D721Med (cell line): ENCODE results near the gene TDRKH.

Experiments
- DNase-seq: peaks from one replicate; pipeline ENCODE4 v3.0.0; 2011; ENCODE audit warnings: low spot score; ENCODE audit not compliant: insufficient read length
- FAIRE-seq: peaks from 2 replicates; lab custom pipeline; 2011; peaks lifted over from hg19 to GRCh38; lab: Jason Lieb, UNC
- TF ChIP-seq, protein P1 (sequence below): IDR thresholded peaks from 2 replicates; pipeline ENCODE4 v1.5.1; 2012; ENCODE audit warnings: mild to moderate bottlenecking, control low read depth; ENCODE audit not compliant: insufficient read depth; ENCODE audit errors: missing control alignments

The TDRKH gene

DNA sequence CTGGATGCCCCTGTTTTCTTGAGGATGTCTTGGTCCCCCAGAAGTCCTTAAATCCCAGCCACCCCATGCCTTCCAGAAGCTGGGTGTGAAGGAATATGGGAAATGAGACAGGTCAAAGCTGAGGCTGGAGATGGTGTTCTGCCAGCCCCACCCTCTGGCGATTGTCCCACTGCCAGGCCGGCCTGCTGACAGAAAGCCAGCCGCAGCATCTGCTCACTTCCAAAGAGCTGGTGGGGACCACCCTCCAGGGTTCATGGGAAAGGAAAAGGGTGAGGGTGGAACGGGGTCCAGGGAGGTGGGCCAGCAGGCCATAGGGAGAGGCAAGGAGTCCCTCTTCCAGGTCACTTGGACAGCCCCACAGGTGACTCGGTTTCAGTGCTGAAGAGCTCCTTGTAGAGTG lies 16.8 kb upstream of the TDRKH start:
- TF ChIP-seq, protein P1, sequence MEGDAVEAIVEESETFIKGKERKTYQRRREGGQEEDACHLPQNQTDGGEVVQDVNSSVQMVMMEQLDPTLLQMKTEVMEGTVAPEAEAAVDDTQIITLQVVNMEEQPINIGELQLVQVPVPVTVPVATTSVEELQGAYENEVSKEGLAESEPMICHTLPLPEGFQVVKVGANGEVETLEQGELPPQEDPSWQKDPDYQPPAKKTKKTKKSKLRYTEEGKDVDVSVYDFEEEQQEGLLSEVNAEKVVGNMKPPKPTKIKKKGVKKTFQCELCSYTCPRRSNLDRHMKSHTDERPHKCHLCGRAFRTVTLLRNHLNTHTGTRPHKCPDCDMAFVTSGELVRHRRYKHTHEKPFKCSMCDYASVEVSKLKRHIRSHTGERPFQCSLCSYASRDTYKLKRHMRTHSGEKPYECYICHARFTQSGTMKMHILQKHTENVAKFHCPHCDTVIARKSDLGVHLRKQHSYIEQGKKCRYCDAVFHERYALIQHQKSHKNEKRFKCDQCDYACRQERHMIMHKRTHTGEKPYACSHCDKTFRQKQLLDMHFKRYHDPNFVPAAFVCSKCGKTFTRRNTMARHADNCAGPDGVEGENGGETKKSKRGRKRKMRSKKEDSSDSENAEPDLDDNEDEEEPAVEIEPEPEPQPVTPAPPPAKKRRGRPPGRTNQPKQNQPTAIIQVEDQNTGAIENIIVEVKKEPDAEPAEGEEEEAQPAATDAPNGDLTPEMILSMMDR: no peak
- DNase-seq: no peak
- FAIRE-seq: no peak

DNA sequence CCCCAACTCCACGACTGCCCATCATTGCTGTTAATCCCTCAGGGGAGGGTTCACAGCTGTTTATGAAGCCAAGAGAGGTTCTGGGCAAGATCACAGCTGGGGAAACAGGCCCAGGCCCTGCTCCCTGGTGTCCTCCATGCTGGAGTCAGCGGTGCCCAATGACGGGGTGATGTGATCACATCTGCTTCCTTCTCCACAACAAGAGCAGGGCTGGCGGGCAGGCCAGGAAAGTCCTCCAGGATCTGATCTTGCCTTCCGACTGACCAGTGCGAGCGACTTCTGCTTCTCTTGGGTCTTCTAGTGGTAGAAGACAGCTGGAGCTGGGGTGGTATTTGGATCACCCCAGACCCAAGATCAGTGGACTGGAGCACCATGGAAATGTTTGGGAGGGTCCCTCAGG lies 15.9 kb upstream of the TDRKH start:
- TF ChIP-seq, protein P1: no peak
- FAIRE-seq (no peak), DNase-seq (no peak)

DNA sequence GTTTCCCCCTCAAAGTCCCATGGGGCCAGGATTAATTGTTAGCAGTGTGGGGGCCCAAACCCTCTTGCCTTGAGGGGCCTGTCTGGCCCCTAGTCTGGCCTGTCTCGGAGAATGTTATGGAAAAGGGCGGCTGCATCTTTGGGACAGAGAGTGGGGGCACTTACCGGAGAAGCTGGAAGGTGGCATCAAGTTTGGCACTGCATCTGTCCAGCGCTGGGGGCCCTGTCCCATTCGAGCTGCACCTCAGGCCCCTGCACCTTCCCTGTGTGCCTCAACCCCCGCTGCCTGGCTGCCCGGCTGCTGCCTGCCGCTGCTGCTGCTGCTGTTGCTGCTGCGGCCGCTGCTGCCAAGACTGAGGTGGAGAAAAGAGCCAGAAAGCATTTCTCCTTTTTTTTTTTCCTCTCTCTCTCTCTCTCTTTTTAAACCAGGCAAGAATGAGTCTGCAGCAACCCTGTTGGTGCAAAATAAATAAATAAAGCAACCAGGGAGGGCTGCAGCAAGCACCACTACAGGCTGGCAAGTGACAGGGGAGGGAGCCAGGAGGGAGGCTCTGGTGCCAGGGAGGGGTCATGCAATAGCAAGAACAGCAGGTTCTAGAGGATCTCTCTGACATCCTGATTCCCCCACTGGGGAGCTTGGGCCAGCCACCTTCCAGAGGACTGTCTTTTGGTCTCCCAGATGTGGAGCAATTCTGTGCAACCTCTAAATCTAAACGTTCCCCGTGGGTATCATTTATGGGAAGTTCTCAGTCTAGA lies 14.9 kb upstream of the TDRKH start, which contains the start of gene LINGO4:
LINGO4 (minus strand) TSS at position 354 of the 755 bp plus-strand sequence. CDS start 2,715 bp downstream, outside the sequence.
- DNase-seq: no peak
- FAIRE-seq: no peak
- TF ChIP-seq, protein P1: no peak

DNA sequence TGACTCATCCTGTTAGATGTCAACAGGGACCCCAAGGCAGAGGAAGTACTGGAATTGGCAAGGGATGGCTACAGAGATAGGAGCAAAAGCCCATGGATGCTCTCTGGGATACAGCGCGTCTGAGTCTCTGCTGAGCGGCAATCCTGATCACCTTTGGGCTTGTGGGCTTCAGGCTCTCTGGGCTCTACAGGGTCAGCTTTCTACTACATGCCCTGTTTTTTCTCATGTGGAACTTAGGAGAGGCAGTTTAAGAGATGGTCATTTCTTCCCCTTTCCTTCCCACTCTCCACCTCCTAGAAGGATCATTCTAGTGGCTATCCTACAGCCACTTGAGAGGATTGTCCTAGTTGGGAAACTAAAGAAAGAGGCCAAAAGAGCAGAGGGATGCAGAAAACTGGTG lies 13.6 kb upstream of the TDRKH start:
- FAIRE-seq: no peak
- TF ChIP-seq, protein P1: no peak
- DNase-seq: no peak

DNA sequence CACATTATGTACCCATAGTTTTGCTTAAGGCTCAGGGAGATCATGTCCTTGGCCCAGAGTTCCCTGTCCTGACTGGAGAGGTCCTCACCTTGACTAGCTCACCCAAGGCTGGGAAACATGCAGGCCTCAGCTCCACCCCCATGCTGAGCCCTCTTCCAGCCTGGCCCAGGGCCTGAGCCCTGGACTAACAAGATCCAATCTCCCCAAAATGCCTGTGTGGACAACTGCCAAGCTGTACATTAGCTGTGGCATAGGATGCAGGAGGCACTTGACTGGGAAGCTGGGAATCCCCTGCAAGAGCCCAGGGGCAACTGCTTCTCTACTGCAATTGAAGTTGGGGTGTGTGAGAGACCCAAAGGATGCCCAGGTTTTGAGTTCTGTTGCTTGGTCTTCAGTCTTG lies 12.9 kb upstream of the TDRKH start:
- no peak for FAIRE-seq
- DNase-seq: no peak
- TF ChIP-seq, protein P1: no peak

DNA sequence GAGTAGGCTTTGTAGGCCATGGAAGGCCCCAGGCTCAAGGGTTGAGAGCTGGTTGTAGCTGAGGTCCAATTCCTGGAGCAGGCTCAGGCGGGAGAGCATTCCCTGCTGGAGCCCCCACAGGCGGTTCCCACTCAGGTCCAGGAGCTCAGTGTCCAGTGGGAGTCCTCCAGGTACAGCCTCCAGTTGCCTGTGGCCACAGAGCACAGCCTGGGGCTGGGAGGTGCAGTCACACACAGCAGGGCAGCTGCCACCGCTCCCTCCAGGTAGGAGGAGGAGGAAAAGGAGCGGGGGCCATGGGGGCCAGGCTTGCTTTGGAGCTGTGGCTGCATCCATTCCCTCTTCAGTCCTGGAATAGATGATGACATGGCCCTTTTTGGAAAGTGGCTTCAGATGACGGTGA lies 12.1 kb upstream of the TDRKH start:
- DNase-seq (no peak), FAIRE-seq (no peak)
- TF ChIP-seq, protein P1: no peak

DNA sequence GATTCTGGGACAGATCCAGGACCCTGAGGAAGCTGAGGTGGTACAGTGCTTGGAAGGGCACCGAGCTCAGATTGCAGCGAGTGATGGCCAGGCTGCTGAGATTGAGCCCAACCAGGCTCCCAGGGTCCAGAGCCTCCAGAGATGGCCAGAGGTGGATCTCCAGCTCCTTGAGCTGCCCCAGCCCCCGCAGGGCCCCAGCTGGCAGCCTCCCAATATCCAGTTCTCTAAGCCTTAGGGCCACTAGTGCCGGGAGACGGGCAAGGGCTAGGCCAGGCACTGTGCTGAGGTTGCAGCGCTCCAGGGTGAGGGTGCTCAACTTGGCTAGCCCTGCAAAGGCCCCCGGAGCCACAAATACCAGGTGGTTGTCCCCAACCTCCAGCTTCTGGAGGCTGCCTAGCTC lies 11.5 kb upstream of the TDRKH start:
- DNase-seq (no peak), FAIRE-seq (no peak)
- TF ChIP-seq, protein P1: no peak
